NCI-H524 treated with DMSO at 0.1 percent for 48 hours (cell line): Measurements from ENCODE around the gene CDH3.

Source experiments
- DNase-seq: peaks from one replicate; lab custom pipeline; 2025; lab: John Stamatoyannopoulos, UW

The CDH3 gene

DNA sequence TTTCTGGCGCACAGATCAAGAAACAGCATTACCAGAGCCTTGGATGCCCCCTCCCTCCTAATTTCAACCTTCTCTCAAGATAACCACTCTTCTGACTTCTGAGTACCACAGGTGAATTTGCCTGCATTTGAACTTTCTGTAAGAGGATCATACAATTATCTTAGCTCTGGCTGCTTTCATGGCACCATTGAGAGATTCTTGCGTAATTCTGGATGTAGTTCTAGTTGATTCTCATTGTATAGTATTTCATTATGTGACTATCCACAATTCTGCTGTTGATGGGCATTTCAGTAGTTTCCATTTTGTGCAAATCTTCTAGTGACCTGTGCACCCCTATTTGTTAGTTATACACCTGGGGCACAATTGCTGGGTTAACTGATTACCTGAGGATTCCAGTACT, 7.5 kb downstream of the CDH3 start:
- no peak for DNase-seq

DNA sequence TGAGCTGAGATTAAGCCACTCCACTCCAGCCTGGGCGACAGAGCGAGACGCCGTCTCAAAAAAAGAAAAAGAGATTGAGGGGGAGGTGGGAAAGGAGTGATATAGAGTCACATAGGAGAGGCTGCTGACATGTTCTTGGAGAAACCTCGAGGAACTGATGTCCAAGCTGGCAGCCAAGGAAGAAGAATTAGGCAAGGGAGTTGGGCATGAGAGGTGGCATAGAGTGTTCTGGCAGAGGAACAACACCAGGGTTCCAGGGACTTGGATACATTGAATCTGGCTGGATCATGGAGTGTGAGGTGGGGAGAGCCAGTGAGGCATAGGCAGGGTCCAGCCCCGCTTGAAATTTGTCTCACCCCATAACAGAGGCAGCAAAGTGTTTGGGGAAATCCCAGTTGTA, 10.7 kb downstream of the CDH3 start:
- DNase-seq, result no peak

GRCh38 chr16:68656751-68657150, 11.6 kb downstream of the CDH3 start:
- no peak for DNase-seq

DNA sequence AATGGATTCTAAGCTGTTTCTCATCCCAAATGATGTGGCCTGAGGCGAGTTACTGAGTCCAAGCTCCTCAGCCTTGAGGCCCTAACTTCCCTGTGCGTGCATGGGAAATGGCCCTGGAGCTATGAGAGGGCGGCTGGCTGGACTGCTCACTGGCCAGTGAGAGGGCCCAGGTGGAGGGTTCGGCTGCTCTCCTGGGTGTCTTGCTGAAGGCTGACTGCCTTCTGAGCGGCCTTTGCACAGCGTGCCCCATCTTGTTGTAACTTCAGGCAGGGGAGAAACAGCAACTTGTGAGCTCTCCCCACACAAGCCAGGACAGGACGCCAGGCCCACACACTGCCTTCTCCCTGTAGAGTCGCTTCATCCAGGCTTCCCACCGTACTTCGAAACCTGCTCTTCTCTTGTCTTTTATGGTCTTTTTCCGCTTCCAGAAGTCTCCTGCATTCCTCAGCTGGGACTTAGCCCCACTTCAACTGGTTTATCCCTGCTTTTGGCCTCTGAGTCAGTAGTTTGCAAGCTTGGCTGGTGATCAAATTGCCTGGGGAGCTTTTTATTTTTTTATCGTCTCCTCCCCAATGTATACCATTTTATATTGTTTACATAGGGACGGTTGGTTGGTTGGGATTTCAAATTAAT, 13.3 kb downstream of the CDH3 start:
- no peak for DNase-seq

DNA sequence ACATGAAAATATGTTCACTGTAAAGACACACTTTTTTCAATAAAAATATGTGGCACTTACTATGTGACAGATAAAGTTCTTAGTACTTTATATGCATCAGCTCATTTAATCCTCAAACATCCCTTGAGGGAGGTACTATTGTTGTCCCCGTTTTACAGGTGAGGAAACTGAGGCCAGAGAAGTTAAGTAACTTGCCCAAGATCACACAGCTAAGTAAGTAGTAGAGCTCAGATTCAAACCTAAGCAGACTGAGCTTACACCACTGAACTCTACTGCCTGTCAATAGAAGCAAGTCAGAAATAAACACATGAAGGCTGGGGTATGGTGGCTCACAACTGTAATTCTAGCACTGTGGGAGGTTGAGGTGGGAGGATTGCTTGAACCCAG, 13.9 kb downstream of the CDH3 start:
- DNase-seq, result no peak

DNA sequence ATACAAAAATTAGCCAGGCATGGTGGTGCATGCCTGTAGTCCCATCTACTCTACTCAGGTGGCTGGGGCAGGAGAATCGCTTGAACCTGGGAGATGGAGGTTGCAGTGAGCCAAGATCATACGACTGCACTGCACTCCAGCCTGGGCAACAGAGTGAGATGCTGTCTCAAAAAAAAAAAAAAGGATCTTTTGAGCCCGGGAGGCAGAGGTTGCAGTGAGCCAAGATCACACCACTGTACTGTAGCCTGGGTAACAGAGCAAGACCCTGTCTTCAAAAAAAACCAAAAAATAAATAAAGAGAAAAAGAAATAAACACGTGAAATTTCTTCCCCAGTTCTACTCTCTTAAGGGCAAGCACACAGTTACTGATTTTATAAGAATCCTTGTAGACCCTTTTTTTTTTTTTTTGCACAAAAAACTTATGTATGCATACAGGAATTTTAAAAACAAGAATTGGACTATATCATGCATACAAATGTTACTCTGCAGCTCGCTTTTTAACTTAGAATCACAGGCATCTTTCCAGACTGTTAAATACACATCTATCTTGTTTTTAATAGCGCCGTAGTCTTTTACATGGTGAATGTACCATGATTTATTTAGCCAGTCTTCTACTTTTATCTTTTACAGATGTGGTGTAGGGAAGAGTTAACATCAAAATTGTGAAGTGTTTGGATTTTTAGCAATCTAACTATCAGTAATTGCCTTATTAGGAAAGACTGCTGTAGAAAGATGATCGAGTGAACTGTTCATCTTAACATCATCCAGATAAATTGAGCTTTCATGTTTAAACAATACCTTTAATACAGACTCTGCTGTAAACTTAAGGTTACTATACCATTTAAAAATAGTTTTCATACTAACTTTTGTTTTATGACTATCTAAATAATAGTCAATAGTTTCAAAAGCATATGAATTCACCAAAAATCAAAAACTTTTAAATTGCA, 14.6 kb downstream of the CDH3 start:
- DNase-seq, result no peak

DNA sequence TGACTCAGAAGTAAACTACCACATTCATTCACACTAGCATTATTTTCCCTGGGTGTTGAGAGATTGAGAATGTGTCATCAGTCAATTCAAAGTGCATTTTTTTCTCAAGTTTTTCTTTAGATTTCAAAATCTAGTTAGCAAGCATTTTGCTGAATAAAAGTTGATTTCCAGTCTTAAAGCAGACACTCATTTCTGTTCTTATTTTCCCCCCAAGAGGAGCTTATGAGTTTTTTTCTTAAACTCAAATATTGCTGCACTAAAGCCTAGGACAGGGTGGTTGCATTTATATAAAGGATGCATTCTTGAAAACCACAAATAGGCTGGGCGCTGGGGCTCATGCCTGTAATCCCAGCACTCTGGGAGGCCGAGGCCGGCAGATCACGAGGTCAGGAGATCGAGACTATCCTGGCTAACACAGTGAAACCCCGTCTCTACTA, 15.3 kb downstream of the CDH3 start:
- DNase-seq, result no peak

DNA sequence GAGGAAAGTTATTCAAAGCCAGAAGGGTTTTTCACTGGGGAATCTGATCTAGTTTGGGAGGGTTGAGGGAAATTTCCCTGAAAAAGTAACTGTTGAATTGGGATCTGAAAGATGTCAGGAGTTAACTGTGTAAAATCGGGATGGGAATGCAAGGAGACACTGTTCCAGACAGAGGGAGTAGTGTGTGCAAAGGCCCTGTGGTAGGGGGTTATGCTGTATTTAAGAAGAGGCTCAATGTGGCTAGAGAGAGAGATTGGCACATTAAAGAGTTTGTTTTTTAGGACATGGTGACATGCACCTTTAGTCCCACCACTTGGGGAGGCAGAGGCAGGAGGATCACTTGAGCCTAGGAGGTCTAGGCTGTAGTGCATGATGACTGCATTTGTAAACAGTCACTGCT, 16.9 kb downstream of the CDH3 start:
- no peak for DNase-seq

- DNase-seq, result no peak
These were observed 19.2 kb downstream of the CDH3 start for GRCh38 chr16:68664297-68664696.

DNA sequence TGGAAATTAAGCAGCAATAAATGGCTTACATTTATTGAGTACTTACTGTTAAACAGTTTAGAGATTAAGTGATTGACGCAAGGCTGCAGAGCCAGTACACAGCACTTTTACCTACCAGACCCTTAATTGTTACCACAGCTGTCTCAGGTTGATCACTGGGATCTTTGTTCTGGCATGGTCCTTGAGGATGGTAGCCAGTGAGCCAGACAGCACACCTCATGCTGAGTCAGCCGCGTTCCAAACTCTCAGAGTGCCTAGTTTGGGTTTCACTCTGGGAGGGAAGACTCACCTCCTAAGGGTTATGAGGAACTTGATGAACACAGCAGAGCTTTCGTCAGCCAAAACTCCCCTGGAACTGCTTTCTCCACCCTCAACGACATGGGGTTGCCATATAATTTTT, 20.4 kb downstream of the CDH3 start:
- no peak for DNase-seq

DNA sequence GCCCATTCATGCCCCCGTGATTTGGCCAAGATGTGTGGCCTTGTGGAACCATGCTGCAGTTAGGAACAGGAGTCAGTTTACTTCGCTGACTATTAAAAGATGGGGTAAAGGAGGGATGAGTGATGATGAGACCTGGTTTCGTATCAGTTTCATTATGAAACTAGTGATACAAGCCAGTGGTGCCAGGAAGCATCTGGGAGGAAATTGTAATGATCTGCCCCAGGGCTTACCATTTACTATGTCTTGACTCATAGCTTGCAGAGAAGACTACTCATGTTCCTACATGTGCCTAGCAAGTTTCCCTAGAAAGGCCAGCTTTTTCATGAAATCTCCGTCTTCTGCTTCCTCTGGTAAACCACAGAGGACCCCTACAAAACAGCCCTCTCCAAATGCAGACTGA, 23.2 kb downstream of the CDH3 start:
- no peak for DNase-seq

DNA sequence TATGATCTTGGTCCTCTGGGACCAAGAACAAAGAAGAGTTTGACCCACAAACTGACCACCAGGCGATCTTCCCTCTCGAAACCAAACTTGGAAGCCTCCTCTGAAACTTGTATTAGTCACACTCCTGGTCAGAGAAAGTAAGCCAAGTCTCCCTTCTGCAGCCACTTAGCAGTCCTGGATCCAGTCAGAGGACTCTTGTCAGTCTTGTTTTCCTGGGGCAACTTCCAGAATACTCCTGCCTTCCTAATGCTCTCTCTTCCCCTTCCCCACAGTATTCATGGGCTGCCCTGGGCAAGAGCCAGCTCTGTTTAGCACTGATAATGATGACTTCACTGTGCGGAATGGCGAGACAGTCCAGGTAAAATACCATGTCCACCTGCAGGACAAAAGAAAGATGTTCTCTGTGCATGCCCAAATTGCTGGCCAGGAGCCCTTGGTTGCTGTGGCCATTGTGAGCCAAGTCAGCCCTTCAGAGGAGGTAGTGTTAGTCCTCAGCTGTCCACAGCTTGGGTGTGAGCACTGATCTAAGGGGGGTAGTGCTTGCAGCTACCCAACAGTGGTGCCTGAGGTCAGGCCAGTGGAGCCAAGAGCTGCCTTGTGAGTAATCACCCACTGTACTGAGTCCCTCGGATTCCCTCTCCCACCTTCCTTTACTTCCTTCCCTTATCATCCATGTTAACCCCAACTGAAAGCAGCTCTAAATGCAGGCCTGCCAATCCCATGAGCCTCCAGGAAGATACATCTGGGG, 31.2 kb downstream of the CDH3 start:
- DNase-seq, result no peak

GRCh38 chr16:68681038-68681437, 35.9 kb downstream of the CDH3 start:
- DNase-seq, result no peak

DNA sequence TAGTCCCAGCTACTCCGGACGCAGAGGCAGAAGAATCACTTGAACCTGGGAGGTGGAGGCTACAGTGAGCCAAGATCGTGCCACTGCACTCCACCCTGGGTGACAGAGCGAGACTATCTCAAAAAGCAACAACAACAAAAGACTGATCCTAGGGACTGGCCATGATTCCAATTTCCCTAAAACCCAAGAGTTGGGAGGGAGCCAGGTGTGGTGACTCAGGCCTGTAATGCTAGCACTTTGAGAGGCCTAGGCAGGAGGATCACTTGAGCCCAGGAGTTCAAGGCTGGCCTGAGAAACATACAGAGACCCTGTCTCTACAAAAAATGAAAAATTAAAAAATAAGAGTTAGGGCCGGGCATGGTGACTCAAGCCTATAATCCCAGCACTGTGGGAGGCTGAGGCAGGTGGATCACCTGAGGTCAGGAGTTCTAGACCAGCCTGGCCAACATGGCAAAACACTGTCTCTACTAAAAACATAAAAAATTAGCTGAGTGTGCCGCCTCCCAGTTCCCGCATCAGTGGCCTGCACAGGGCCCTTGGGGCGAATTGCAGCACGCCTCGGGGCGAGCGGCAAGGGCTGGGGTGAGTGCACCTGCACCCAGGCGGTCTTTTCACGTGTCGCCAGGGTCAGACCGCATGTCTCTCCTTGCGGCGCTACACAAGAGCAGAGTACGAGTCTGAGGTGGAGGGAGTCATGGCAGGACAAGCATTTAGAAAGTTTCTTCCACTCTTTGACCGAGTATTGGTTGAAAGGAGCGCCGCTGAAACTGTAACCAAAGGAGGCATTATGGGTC, 40.8 kb downstream of the CDH3 start:
- DNase-seq, result no peak

GRCh38 chr16:68686905-68687304, 41.8 kb downstream of the CDH3 start:
- DNase-seq, result no peak

DNA sequence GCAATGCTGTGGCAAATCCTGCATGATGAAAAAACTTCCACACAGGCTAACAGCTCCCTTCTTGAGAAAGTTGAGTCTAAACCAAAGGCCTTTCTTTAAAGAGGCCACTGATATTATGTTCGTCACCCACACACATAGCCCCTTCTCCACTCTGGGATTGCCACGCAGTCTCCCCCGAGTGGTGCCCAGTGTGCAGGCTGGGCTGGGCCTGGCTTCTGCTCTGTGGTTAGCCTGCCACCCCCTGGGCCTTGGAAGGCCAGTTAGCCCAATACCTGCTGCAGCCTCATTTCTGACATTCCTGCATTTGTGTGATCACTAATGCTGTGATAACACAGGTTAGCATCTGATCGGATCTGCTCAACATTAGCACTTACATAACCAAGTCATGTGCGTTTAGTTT, 44.8 kb downstream of the CDH3 start:
- no peak for DNase-seq

DNA sequence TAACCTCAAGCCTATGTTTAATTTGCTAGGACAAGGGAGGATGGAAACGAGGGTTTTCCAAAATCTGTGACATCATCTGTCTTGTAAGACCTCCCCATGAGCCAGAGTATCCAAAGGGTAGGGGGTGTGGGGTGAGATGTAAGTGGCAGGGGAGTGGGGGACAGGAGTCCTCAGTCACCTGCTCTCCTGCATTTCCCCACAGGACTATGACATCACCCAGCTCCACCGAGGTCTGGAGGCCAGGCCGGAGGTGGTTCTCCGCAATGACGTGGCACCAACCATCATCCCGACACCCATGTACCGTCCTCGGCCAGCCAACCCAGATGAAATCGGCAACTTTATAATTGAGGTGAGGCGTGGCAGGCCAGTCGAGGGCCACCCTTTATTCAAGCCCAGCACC, 50.5 kb downstream of the CDH3 start:
- no peak for DNase-seq

GRCh38 chr16:68696514-68696913, 51.4 kb downstream of the CDH3 start:
- no peak for DNase-seq

DNA sequence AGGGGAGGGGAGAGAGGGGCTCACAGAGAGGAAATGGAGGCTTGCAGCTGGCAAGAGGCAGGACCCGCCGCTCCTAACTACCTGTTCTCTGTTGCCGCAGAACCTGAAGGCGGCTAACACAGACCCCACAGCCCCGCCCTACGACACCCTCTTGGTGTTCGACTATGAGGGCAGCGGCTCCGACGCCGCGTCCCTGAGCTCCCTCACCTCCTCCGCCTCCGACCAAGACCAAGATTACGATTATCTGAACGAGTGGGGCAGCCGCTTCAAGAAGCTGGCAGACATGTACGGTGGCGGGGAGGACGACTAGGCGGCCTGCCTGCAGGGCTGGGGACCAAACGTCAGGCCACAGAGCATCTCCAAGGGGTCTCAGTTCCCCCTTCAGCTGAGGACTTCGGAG, 53.0 kb downstream of the CDH3 start:
- no peak for DNase-seq

DNA sequence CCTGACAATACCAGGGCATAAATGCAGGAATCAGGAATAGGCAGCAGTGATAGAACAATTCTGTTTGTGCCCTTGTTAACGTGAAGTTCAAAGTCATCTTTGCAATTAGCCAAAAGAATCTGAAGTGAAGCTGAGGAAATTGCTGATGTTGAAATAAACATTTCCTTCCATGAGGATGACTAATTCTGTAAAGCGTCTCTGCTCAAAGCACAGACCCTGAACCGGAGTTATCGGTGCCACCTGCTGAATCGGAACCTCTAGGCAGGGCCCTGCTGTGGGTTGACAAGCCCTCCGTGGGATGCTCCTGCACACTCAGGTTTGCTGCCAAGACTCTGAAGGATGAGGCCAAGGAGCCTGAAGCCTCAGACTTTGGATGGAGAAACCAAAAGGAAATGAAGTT, 55.0 kb downstream of the CDH3 start:
- no peak for DNase-seq

GRCh38 chr16:68700831-68701230, 55.7 kb downstream of the CDH3 start:
- no peak for DNase-seq

DNA sequence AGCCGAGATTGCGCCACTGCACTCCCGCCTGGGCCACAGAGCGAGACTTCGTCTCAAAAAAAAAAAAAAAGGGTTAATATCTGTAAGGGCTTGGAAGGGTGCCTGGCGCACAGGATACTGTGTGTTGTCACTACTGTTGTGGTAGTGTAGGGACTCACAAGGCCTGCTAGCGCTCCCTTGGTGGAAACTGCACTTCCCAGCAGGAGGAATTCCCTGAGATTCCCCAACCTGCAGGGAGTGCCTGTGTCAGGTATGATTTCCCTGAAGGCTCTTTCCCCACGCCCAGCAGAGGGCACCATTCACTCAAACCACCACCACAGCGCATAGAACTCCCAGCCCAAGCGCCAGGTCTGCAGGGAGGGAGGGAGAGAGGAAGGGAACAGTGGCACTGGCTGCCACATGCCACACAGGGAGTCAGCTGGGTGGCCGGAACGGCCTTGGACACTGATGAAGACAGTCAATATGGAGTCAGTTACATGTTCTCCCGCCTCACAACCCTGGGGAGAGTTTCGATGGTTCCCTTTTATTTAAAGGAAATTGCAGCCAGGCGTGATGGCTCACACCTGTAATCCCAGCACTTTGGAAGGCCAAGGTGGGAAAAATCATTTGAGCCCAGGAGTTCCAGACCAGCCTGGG, 59.2 kb downstream of the CDH3 start:
- DNase-seq, result peak; percentile 17
